ENCODE data around the gene KCNN4.
"Not testable (repeated sequence)": the region's sequence is repeated elsewhere in the genome, so short reads cannot be mapped to it uniquely, and the experiment has no call there.

KCNN4 gene

GRCh38 chr19:43780706-43781525, at the start of gene KCNN4:
Gene KCNN4, minus strand, starts transcription at chr19:43780973. Its CDS starts 112 bp downstream, at chr19:43780861.
- no peak for DNase-seq

GRCh38 chr19:43826787-43827754, 46.3 kb upstream of the KCNN4 start, which contains the start of gene ZNF283:
Gene ZNF283, plus strand, starts transcription at chr19:43827321. Its CDS starts 6,184 bp downstream, at chr19:43833505.
- peak; percentile 93 for DNase-seq

- not testable (repeated sequence) for DNase-seq
These were observed 43.8 kb upstream of the KCNN4 start for GRCh38 chr19:43824572-43824971.

DNA sequence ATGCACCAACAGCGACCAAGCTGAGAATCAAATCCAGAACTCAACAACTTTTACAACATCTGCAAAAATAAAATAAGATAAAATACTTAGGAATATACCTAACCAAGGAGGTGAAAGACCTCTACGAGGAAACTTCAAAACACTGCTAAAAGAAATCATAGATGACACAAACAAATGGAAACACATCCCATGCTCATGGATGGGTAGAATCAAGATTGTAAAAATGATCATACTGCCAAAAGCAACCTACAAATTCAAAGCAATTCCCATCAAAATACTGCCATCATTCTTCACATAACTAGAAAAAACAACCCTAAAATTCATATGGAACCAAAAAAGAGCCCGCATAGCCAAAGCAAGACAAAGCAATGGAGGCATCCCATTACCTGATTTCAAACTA, 43.1 kb upstream of the KCNN4 start:
- DNase-seq: not testable (repeated sequence)

DNA sequence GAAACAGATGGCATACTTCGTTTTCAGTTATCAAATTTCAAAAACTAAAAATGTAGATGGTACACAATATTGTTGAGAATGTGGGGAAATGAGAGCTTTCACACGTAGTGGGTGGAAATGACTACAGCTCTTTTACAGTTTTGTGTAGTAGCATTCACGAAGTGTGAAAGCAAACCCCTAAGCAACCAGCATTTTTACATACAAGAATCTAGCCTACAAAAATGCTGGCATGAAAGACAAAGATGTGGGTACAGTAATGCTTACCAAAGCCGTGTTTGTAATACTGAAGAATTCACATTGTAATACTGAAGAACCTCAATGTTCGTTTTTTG, 40.1 kb upstream of the KCNN4 start:
- DNase-seq: no peak

GRCh38 chr19:43820098-43820883, 39.5 kb upstream of the KCNN4 start:
- no peak for DNase-seq

DNA sequence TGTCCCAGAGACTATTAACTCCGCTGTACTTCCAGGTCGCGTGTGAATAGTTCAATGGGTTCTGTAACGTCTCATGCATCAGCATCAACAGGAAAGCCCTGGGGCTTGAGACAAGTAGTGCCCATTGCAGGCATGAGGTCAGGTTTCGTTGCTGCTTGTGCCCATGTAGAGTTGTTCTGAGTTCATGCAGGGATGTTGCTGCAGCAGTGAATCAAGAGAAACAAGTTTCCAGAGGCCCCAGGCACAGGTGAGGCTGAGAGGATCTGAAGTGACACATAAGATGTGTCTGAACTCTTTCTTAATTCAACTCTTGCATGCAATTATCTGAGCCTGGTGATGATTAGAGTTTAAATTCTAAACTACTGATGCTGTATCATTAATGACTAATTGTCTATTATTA, 37.7 kb upstream of the KCNN4 start:
- DNase-seq: no peak

DNA sequence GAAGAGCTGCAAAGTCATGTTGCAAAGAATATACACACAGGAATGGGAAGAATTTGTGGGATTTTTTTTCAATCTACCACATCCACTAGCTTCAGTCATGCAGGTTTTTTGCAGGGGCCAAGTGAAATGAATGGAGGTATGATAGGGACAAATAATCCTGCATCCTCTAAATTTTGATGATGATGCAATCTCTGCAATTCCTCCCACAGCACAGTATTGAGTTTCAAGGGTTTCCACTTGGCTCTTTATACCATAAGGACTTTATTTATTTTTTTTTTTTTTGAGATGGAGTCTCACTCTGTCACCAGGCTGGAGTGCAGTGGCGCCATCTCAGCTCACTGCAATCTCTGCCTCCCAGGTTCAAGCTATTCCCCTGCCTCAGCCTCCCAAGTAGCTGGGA, 36.7 kb upstream of the KCNN4 start:
- not testable (repeated sequence) for DNase-seq

GRCh38 chr19:43814663-43815352, 34.0 kb upstream of the KCNN4 start:
- DNase-seq: no peak

- no peak for DNase-seq
These were observed 31.9 kb upstream of the KCNN4 start for GRCh38 chr19:43812688-43813087.

DNA sequence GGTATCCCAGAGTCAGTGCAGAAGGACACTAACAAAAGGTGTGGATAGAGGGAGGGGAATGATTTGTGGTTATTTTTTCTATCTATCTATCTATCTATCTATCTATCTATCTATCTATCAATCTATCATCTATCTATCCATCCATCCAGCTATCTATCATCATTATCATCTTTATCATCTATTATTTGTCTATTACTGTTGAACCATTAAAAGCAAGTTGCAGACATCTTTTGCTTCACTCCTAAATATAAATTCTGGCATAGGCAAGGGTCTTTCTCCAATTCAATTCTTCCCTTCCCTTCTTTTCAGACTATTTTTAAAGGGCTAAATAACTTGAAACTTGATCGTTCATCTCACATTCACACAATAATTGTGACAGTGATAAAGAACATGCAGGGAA, 31.5 kb upstream of the KCNN4 start:
- no peak for DNase-seq

DNA sequence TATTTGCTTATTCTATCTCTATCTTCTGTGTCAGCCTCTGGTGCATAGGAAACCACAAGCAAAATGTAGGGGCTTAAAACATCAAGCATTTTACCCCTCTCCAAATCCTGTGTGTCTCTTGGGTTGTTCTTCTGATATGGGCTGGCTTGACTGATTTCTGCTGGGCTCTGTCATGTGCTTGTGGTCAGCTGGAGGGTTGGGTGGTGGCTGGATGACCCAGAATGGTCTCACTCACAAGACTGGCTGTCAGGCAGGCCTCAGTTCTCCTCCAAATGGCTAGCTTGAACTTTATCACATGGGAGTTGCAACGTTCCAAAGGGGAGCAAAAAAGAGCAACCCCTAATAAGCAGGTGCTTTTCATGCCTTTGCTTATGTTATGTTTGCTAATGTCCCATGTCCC, 31.1 kb upstream of the KCNN4 start:
- DNase-seq: no peak

GRCh38 chr19:43809762-43810696, 29.3 kb upstream of the KCNN4 start:
- DNase-seq: peak; percentile 65

- no peak for DNase-seq
These were observed 26.9 kb upstream of the KCNN4 start for GRCh38 chr19:43807651-43808050.

GRCh38 chr19:43806848-43807247, 26.1 kb upstream of the KCNN4 start:
- no peak for DNase-seq

- not testable (repeated sequence) for DNase-seq
These were observed 25.6 kb upstream of the KCNN4 start for GRCh38 chr19:43806401-43806800.

DNA sequence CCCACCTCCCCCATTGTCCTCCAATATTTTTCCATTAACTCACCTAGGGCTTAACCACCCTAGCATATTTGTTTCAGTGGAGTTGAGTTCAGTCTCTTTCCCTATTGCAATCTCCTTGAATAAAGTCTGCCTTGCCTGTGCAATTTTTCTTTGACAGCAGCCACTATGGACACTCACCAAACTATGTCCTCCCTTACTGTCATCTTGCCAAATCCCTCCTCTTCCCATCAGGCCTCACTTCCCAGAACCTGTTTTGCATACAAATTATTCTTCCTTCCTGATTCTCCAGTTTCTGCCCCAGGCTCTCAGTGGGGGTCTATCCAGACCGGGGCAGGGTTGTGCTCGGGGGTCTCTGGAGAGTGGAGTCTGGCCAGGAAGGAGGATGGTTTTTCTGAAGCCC, 23.7 kb upstream of the KCNN4 start:
- DNase-seq: peak; percentile 53

DNA sequence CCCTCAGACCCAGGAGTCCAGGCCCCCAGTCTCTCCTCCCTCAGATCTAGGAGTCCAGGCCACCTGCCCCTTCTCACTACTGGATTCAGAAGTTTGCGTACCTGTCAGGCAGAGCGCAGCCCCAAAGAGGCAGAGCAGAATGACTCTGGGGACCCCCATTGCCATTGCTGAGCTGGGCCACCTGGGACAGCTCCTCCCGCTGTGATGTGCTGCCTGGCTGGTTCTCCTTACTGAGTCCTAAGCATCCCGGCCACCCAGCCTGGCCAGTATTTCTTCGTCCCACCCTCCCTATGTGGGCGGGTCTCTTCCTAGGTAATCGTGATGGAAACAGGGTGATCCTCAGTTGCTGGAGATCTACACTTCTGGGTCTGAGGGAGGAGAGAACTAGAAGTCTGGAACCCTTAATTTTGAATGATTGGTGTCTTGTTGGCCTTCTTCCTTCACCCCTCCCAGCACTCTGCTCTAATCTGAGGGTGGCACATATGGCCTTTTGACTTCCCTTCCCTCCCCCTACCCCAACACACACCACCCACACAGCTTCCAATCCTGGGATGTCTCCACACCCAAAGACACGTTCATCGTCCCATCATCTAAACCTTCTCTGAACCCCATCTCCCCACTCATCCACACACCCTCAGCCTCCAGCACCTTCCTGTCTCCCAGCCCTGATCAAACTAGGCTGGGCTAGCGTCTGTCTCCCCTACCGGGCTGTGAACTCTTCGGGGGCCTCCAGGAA, 21.6 kb upstream of the KCNN4 start, which contains the start of gene LYPD5:
Gene LYPD5, minus strand, starts transcription at position 232 of the 736 bp plus-strand sequence. Its CDS starts 67 bp downstream, at position 165.
- no peak for DNase-seq

DNA sequence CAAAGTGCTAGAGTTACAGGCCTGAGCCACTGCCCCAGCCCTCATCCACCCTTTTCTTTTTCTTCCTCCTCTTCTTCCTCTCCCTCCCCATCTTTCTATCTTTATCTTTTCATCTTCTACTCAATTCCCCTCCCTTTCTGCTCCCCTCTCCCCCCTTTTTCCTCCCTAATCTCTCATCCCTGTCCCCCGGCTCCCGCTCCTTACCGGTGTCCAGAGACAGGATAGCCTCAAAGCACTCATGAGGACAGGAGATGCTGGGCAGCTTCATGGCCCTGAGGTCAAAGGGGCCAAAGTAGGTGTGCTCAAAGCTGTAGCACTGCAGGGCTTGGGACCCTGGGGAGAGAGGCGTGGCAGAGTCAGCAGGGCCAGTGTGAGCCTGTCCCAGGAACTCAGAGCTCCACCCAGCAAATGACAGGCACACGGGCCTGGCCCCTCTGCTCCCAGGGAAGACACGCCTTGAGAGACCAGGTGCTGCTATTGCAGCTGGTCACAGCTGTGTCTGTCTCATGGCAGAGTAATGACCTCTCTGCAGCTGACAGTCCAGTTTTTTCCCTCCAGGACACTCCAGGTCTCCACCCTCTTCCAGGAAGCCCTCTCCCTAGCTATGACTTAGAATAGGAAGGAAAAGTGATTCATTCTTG, 18.8 kb upstream of the KCNN4 start:
- no peak for DNase-seq

Data from NCI-H2029 (cell line).